D721Med (cell line): ENCODE data around the gene CYP1A2.
"Not testable (repeated sequence)": the region's sequence is repeated elsewhere in the genome, so short reads cannot be mapped to it uniquely, and the experiment has no call there.

Experiments used
- DNase-seq: peaks from one replicate; pipeline ENCODE4 v3.0.0; 2011; ENCODE audit warnings: low spot score; ENCODE audit not compliant: insufficient read length
- FAIRE-seq: peaks from 2 replicates; lab custom pipeline; 2011; peaks lifted over from hg19 to GRCh38; lab: Jason Lieb, UNC
- CTCF ChIP-seq: IDR thresholded peaks from 2 replicates; pipeline ENCODE4 v1.5.1; 2012; ENCODE audit warnings: mild to moderate bottlenecking, control low read depth; ENCODE audit not compliant: insufficient read depth; ENCODE audit errors: missing control alignments

Gene CYP1A2

GRCh38 chr15:74726774-74727164 lies 21.9 kb upstream of the CYP1A2 start:
- DNase-seq: no peak
- no peak for TF ChIP-seq CTCF
- FAIRE-seq: no peak

DNA sequence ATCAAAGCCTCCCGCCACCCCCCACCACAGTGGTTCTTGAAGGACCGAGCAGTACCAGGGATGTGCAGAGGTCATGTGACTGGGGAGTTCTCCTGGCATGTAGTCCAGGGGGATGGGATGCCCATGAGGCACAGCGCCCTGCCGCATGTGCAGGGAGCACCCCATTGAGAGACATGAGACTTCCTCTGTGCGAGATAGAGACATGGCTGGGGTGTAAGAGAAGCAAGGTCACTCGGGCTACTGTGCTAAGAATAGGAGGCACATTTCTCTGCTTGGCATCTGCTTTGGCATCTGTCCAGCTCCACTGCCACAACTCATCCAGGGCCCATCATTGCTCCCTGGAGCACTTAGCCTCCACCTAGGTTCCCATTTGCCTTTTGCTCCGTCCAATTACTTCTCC lies 20.9 kb upstream of the CYP1A2 start:
- DNase-seq: no peak
- no peak for TF ChIP-seq CTCF
- FAIRE-seq: no peak

GRCh38 chr15:74728699-74729098 lies 19.9 kb upstream of the CYP1A2 start:
- not testable (repeated sequence) for FAIRE-seq, DNase-seq

GRCh38 chr15:74729372-74729771 lies 19.3 kb upstream of the CYP1A2 start:
- not testable (repeated sequence) for DNase-seq, FAIRE-seq

DNA sequence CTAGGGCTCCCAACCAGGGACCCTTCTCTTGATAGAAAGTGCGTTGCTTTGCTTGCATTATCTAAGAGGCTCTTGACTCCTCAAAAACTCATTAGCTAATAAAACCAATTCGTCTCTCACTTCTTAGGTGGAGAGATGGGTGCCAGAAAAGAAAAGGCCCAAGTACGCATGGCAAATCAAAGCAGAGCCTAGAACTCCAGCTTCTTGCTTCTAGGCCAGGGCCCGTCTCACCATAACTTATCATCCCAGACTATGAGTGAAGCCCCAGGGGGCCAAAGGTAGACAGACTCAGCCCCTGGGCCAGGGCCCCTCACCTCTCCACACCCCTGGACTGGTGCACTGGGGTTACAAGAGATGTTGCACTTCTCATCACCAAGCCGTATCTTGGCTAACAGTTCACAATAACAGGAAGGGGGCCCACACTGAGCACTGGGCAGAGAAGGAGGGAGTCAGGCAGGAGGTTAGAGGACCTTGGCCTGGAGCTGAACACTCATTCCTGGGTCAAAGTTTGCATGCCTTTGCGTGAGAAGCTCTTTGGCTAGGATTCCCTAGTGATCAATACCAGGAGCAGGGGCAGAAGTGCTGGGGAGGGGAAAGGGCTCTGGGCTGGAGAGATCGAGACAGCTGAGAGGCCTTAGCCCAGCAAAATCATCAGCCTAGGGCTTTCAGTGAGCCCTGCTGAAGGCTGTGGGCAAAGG lies 17.9 kb upstream of the CYP1A2 start:
- DNase-seq (no peak), FAIRE-seq (no peak)
- TF ChIP-seq CTCF: no peak

- no peak for FAIRE-seq
- TF ChIP-seq CTCF: no peak
- no peak for DNase-seq
Measured at GRCh38 chr15:74732846-74733245, 15.8 kb upstream of the CYP1A2 start.

GRCh38 chr15:74733269-74733668 lies 15.4 kb upstream of the CYP1A2 start:
- no peak for TF ChIP-seq CTCF
- DNase-seq (no peak), FAIRE-seq (no peak)

DNA sequence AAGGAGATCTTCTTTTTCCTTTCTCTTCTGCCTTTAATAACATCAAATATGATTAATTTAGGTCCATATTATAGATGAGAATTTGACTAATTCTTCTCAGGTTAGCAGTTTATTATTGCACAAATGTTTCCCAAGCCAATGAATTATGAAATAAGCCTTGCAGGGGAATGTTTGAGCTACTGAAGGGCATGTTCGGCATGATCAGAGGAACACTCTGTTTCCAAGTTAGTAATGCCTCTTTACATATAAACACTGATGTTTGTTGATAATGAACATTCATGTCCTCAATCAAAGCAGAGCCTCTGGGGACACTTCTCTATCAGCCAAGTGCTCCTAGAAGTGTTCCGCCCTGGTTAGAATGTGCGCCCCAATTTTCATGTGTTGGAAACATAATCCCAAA lies 13.3 kb upstream of the CYP1A2 start:
- no peak for FAIRE-seq
- DNase-seq: no peak
- no peak for TF ChIP-seq CTCF

GRCh38 chr15:74738239-74738638 lies 10.4 kb upstream of the CYP1A2 start:
- FAIRE-seq, DNase-seq: not testable (repeated sequence)
